Left lung (tissue), 10 donors: Measurements from ENCODE around the gene B4GALT6. TPM values are rescaled to one million over a fixed set of nuclear protein-coding genes. Genes with fewer than 3 reads are reported as not detected.
A peak's percentile ranks its signal among the peaks of the same experiment; 100 is the strongest.

Source experiments
- ATAC-seq: fragments of 200-7000 bp; cut with Tn5 transposase; one replicate; pipeline ENCODE4 v1.9.1; 2020; ENCODE audit warnings: moderate library complexity
- DNase-seq, 4 donors: peaks; one replicate each; pipeline ENCODE4 v3.0.0-alpha.2; 2013 to 2020
- H3K27ac ChIP-seq, 2 donors: fragments of 200-600 bp; sonication (generic) in 1 of 2; one replicate each; pipeline versions ENCODE4 v1.5.0 to v1.8.0; 2020 to 2021
- H3K27me3 ChIP-seq, 2 donors: fragments of 200-600 bp; sonication (generic) in 1 of 2; one replicate each; pipeline versions ENCODE4 v1.5.0 to v1.8.0; 2020 to 2021
- H3K36me3 ChIP-seq, 2 donors: fragments of 200-600 bp; sonication (generic) in 1 of 2; one replicate each; pipeline versions ENCODE4 v1.5.0 to v1.8.0; 2020 to 2021
- H3K4me1 ChIP-seq, 2 donors: fragments of 200-600 bp; one replicate each; pipeline ENCODE4 v1.8.0; 2021
- H3K4me3 ChIP-seq, 2 donors: fragments of 200-600 bp; sonication (generic) in 1 of 2; one replicate each; pipeline versions ENCODE4 v1.5.0 to v1.8.0; 2020 to 2021; ENCODE audit warnings: mild to moderate bottlenecking in 1 of 2
- H3K9me3 ChIP-seq, 2 donors: fragments of 200-600 bp; sonication (generic) in 1 of 2; one replicate each; pipeline versions ENCODE4 v1.5.0 to v1.8.0; 2020 to 2021
- intact Hi-C, 2 donors: fragments of 100-400 bp; cut with DNase I; formaldehyde crosslinking; loops; one replicate each; pipeline versions ENCODE4 v1.11.2 to v1.14.2; 2022
- polyA plus RNA-seq, 6 donors: library from polyadenylated mRNA; unstranded; fragments of 120-200 nt; gene quantifications; one replicate each; pipeline ENCODE4 v1.2.1, GENCODE V29; 2013; ENCODE audit not compliant: insufficient read length in 6 of 6
- total RNA-seq, 2 donors: library from RNA; stranded (reverse); fragmentation: NEBNext Ultra II Directional; extraction: Animal tissue kit (Norgen Biotek cat#: 25700); gene quantifications; one replicate each; pipeline ENCODE4 v1.2.1, GENCODE V29; 2021
- TF ChIP-seq, protein P1 (sequence below), 2 donors: fragments of 200-600 bp; sonication (generic) in 1 of 2; IDR thresholded peaks; one replicate each; pipeline versions ENCODE4 v1.5.0 to v1.8.0; 2021; ENCODE audit warnings: antibody characterized with exemption in 2 of 2
- donor health status: DM: no; HTN: yes; CAD: no.
- donor health status: DM: no; HTN: no; CAD: no.

B4GALT6 gene
- total and polyA plus RNA-seq, 8 donors, result 4.6 to 22.7 (median 18.6) TPM

DNA sequence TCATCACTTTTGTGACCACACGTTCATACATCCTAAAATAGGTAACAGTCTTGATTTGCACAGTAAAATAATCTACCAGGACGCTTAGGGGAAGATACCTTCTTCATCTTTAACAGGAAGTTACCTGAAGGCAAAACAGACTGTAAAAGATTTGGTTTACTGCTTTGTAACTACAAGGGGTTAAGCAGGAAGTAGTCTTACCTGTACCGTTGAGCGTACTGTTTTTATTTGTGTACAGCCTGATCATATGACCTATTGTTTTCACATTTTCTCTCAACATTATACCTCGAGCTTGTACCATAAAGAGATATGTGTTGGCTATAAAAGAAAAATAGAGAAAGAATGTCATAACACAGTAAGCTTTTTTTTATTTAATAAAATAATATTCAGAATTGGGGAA lies 18.3 kb downstream of the B4GALT6 start:
- no peak for ATAC-seq
- H3K4me3 ChIP-seq, result no peak overlapping the region

GRCh38 chr18:31664101-31664500 lies 20.3 kb downstream of the B4GALT6 start:
- Histone ChIP-seq H3K4me3 (no peak overlapping the region), H3K9me3 (no peaks in the 10 kb centered on the region), H3K27ac (no peak overlapping the region), H3K4me1 (no peaks in the 10 kb centered on the region), H3K36me3 (no peaks in the 10 kb centered on the region), H3K27me3 (no peaks in the 10 kb centered on the region)
- TF ChIP-seq, protein P1, sequence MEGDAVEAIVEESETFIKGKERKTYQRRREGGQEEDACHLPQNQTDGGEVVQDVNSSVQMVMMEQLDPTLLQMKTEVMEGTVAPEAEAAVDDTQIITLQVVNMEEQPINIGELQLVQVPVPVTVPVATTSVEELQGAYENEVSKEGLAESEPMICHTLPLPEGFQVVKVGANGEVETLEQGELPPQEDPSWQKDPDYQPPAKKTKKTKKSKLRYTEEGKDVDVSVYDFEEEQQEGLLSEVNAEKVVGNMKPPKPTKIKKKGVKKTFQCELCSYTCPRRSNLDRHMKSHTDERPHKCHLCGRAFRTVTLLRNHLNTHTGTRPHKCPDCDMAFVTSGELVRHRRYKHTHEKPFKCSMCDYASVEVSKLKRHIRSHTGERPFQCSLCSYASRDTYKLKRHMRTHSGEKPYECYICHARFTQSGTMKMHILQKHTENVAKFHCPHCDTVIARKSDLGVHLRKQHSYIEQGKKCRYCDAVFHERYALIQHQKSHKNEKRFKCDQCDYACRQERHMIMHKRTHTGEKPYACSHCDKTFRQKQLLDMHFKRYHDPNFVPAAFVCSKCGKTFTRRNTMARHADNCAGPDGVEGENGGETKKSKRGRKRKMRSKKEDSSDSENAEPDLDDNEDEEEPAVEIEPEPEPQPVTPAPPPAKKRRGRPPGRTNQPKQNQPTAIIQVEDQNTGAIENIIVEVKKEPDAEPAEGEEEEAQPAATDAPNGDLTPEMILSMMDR (IDR thresholded peaks at IDR 0.05), result no peak
- intact Hi-C loops, result no loop called here
- DNase-seq, result no peak
- no peak for ATAC-seq

More for the DNA sequence above, 18.3 kb downstream of the B4GALT6 start:
- no peak for DNase-seq
- Histone ChIP-seq H3K4me1 (no peaks in the 10 kb centered on the region), H3K27ac (no peak overlapping the region), H3K27me3 (no peaks in the 10 kb centered on the region), H3K36me3 (no peaks in the 10 kb centered on the region), H3K9me3 (no peaks in the 10 kb centered on the region)
- intact Hi-C loops, result no loop called here
- TF ChIP-seq, protein P1 (IDR thresholded peaks at IDR 0.05), result no peak

DNA sequence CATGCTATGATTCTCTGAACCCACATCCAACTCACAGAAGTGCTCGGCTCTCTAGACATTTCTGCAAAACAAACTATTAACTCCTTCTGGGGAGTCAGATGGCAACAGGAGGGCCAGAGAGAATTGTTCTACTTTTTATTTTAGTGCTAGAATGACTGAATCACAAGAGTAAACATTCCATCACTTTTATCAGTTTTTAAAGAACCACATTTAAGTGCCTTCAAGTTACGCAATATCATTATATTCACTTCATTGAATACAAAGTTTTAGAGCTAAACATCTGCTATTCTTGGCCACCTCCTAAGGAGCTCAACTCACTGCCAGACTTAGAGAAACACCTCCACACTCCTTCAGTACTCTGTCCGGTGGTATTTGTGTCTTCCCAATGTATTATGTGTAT lies 22.4 kb downstream of the B4GALT6 start:
- H3K27me3 ChIP-seq, result no peaks in the 10 kb centered on the region
- intact Hi-C loops, result no loop called here
- H3K9me3 ChIP-seq, result no peaks in the 10 kb centered on the region
- peak; percentile 51 for ATAC-seq
- H3K4me3 ChIP-seq, result no peak overlapping the region
- DNase-seq, result peak in 2 of 4 donors; percentile 51 to 55
- H3K27ac ChIP-seq, result no peak overlapping the region
- no peaks in the 10 kb centered on the region for H3K36me3 ChIP-seq
- TF ChIP-seq, protein P1 (IDR thresholded peaks at IDR 0.05), result no peak
- peaks cover 0 to 3% of the 10 kb centered on the region in 2 donors for H3K4me1 ChIP-seq

GRCh38 chr18:31660763-31661162 lies 23.6 kb downstream of the B4GALT6 start:
- ATAC-seq (no peak), DNase-seq (no peak)
- Histone ChIP-seq H3K4me1 (peaks cover 0 to 3% of the 10 kb centered on the region in 2 donors), H3K27me3 (no peaks in the 10 kb centered on the region), H3K9me3 (no peaks in the 10 kb centered on the region), H3K4me3 (no peak overlapping the region), H3K36me3 (no peaks in the 10 kb centered on the region), H3K27ac (no peak overlapping the region)
- intact Hi-C loops, result no loop called here
- TF ChIP-seq, protein P1 (IDR thresholded peaks at IDR 0.05), result no peak

DNA sequence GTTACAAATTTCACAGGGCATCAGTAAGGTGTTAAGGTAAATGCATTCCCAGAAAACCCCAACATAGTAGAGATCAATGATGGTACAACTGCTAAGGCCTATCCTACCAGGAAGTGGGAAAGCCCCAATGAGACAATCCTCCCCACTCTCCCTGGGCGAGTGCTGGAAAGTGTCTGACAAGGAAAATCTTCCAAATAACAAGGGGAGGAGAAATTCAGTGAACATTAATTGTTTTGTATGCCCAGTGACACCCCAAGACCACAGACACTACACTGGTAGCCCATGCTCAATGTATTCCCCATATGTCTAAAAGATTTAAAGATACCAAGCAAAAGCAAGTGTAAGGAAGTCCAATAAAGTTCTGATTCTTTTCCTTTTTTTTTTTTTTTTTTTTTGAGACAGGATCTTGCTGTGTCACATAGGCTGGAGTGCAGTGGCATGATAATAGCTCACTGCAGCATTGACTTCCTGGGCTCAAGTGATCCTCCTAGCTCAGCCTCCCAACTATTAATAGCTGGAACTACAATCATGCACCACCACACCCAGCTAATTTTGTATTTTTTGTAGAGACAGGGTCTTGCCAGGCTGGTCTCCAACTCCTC lies 24.7 kb downstream of the B4GALT6 start:
- H3K36me3 ChIP-seq, result no peaks in the 10 kb centered on the region
- H3K27ac ChIP-seq, result no peak overlapping the region
- no peaks in the 10 kb centered on the region for H3K27me3 ChIP-seq
- DNase-seq, result no peak
- no peak for ATAC-seq
- TF ChIP-seq, protein P1 (IDR thresholded peaks at IDR 0.05), result no peak
- H3K4me1 ChIP-seq, result peaks cover 0 to 3% of the 10 kb centered on the region in 2 donors
- H3K9me3 ChIP-seq, result no peaks in the 10 kb centered on the region
- intact Hi-C loops, result no loop called here
- no peak overlapping the region for H3K4me3 ChIP-seq
